Activated CD8-positive, alpha-beta memory T cell treated with anti-CD3 and anti-CD28 coated beads, Interleukin-2, amount 50 U/mL, for 24 hours (primary cell): Measurements from ENCODE around the gene ANGPTL4.
"Not testable (repeated sequence)": the region's sequence is repeated elsewhere in the genome, so short reads cannot be mapped to it uniquely, and the experiment has no call there.

Experiments used
- DNase-seq: peaks from one replicate; pipeline ENCODE4 v3.0.0-alpha.2; 2020; ENCODE audit errors: extremely low read depth

ANGPTL4 gene

GRCh38 chr19:8334458-8335342 lies 29.3 kb upstream of the ANGPTL4 start:
- DNase-seq = no peak

- DNase-seq = no peak
Measured at GRCh38 chr19:8335343-8336071, 28.4 kb upstream of the ANGPTL4 start.

- no peak for DNase-seq
Measured at GRCh38 chr19:8336072-8336569, 27.8 kb upstream of the ANGPTL4 start.

DNA sequence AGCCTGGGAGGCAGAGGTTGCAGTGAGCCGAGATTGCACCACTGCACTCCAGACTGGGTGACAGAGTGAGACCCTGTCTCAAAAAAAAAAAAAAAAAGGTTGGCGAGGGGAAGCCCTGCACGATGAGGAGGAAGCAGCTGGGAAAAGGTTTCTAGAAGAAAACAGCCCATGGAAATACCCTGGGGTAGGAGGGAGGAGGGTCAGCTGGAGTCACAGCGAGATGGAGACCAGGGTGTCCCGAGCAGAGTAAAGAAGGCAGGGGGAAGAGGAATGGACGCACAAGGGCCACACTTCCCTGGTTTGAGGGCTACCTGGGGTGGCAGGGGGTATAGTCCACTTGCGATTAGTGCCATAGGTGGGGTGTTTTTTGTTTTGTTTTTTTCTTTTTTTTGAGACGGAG lies 27.3 kb upstream of the ANGPTL4 start:
- no peak for DNase-seq

DNA sequence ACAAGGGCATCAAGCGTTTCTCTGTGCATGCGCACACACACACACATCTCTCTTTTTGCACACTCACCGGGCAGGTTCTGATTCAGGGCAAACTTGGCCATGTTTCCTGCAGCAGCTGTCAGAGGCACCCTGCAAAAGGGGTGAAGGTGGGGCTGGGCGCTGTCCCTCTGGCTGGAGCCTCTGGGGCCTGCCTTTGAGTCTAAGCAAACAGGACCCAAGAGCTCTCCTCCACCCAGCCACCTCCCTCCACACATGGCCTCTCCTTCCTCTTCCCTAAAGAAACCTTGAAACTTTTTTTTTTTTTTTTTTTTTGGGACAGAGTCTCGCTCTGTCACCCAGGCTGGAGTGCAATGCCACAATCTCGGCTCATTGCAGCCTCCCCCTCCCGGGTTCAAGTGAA lies 26.2 kb upstream of the ANGPTL4 start:
- DNase-seq = no peak

DNA sequence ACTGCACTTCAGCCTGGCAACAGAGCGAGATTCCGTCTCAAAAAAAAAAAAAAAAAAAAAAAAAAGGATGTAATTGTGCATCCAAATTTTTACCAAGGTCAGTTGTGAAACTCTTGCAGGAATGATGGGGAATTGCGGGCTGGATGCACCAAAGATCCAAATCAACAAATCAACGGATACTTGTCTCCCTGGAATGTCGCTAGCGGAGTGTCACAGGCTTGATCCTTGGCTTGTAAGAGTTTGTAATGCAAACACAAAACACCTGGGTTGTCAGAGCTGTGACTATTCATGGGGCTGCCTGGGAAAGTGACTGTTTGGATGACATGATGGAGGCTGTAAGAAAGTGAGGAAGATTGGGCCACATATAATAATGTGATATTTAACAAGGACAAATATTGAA lies 25.1 kb upstream of the ANGPTL4 start:
- DNase-seq = no peak

GRCh38 chr19:8340341-8341096 lies 23.4 kb upstream of the ANGPTL4 start:
- DNase-seq = no peak

DNA sequence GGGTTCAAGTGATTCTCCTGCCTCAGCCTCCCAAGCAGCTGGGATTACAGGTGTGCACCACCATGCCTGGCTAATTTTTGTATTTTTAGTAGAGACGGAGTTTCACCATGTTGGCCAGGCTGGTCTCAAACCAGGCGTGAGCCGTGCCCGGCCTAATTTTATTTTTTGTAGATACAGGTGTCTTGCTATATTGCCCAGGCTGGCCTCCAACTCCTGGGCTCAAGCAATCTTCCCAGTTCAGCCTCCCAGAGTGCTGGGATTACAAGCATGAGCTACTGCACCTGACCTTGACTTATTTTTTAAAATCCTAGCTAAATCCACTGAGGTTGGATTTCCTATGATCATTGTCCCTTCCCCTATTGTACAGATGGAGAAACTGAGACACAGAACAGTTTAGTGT lies 22.5 kb upstream of the ANGPTL4 start:
- not testable (repeated sequence) for DNase-seq

DNA sequence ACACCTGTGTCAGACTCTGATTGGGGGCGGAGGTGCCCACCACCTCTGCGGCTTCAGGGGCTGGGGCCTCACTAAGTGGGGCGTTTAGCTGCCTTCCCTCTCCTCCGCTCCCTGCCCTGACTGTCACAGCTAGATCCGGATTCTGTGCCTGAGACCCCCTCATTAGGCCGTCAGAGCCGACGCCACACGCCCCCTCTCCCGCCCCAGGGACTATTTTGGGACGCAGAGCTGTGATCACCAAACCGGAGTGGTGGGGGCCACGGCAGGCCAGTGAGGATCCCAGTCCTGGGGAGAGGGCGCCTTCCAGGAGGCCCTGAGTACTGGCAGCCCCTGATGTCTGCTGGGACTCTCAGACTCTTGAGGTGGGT lies 21.7 kb upstream of the ANGPTL4 start:
- DNase-seq = no peak

GRCh38 chr19:8342684-8343482 lies 21.1 kb upstream of the ANGPTL4 start, which contains the start of gene KANK3:
TSS of gene KANK3 (minus strand) at chr19:8343262. CDS start at chr19:8337828, 5,434 bp downstream.
- peak; percentile 81 for DNase-seq

GRCh38 chr19:8343483-8343844 lies 20.5 kb upstream of the ANGPTL4 start:
- DNase-seq = no peak

- DNase-seq = not testable (repeated sequence)
Measured at GRCh38 chr19:8349629-8350372, 14.2 kb upstream of the ANGPTL4 start.

GRCh38 chr19:8352134-8352827 lies 11.7 kb upstream of the ANGPTL4 start:
- DNase-seq = no peak

DNA sequence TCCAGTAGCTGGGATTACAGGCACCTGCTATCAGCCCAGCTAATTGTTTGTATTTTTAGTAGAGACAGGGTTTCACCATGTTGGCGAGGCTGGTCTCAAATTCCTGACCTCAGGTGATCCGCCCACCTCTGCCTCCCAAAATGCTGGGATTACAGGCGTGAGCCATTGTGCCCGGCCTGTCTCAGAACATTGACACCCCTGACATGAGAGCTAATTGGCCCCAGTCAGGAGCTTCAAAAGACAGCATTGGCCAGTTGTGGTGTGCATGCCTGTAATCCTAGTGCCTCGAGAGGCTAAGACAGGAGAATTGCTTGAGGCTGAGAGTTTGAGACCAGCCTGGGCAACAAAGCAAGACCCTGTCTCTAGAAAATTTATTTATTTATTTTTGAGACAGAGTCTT lies 11.1 kb upstream of the ANGPTL4 start:
- not testable (repeated sequence) for DNase-seq

DNA sequence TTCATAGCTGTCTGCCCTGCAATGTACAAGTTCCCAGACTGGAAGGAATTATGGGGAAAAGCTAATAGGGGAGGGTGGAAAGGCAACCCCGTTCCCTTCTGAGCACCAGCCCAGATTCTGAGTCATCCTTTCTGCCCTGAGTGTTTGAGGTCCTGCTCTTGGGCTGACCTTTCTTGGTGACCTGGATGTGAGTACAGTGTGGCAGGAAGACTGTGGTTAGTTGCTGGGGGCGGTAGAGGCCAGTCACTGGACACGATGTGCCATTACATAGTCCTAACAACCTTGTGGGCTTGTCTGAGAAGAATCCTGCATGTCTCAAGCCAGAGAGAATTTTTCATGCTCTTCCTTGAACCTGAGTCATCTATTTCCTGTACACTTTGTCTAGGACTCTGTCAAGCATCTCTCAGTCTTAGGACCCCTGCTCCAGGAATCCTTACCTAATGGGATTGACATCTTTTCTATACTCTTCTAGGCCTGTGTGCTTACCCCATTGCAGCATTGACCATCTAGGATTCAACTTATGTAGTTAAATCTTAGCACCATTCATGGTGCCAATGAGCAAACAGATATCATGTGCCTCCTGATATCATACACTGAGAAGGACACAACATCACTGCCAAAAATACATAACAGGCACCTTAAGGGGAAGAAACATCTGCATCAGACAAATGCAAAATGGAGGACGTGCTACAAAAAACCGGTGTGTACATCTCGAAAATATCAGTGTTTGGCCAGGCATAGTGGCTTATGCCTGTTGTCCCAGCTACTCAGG lies 8.1 kb upstream of the ANGPTL4 start:
- DNase-seq = no peak

DNA sequence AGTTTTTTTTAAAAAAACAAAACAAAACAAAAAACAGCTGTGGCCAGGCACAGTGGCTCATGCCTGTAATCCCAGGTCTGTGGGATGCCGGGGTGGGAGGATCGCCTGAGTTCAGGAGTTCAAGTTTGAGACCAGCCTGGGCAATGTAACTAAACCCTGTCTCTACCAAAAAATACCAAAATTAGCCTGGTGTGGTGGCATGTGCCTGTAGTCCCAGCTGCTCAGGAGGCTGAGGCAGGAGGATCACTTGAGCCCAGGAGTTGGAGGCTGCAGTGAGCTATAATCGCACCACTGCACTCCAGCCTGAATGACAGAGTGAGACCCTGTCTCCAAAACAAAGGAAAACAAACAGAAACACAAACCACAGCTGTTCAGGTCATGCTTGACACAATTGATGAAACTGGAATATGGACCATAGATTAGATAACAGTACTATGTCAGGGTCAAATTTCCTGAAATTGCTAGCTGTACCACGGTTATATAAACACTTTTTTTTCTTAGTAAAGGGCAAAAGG lies 6.9 kb upstream of the ANGPTL4 start:
- no peak for DNase-seq

- DNase-seq = no peak
Measured at GRCh38 chr19:8358948-8359347, 5.0 kb upstream of the ANGPTL4 start.

DNA sequence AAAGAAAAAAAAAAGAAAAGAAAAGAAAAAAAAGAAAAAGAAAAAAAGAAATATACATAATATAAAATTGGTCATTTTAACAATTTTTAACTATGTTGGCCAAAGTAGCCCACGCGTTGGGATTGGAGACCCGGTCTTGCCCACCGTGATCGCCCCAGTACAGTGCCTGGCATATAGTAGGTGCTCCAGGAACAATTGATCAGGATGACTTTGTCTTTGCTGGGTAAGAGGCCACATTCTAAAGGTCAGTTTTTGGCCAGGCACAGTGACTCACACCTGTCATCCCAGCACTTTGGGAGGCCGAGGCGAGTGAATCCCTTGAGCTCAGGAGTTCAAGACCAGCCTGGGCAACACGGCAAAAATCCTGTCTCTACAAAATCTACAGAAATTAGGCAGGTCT lies 3.8 kb upstream of the ANGPTL4 start:
- DNase-seq = no peak
